Epithelial cell of esophagus (primary cell): ENCODE measurements around the gene KEL.
"Not testable (repeated sequence)": the region's sequence is repeated elsewhere in the genome, so short reads cannot be mapped to it uniquely, and the experiment has no call there.

Experiments
- DNase-seq: peaks from one replicate; pipeline ENCODE4 v3.0.0; 2010; ENCODE audit warnings: low read depth
- H3K4me3 ChIP-seq: 2 replicates; pipeline ENCODE4 v1.5.1; 2011; ENCODE audit warnings: mild to moderate bottlenecking, low read length, control low read depth
- CTCF ChIP-seq: IDR thresholded peaks from 2 replicates; pipeline ENCODE4 v1.5.1; 2011; ENCODE audit warnings: low read depth, mild to moderate bottlenecking, low read length, control low read depth, inconsistent platforms; ENCODE audit not compliant: insufficient read depth; ENCODE audit errors: missing control alignments

The KEL gene

GRCh38 chr7:143000648-143001047, 38.5 kb upstream of the KEL start:
- no peak for TF ChIP-seq CTCF
- H3K4me3 ChIP-seq: no peak overlapping the region
- no peak for DNase-seq

GRCh38 chr7:142999793-143000192, 37.6 kb upstream of the KEL start:
- no peak for DNase-seq
- TF ChIP-seq CTCF: no peak

GRCh38 chr7:142998966-142999365, 36.8 kb upstream of the KEL start:
- no peak for TF ChIP-seq CTCF
- DNase-seq: no peak
- H3K4me3 ChIP-seq: no peak overlapping the region

More at GRCh38 chr7:142999793-143000192, 37.6 kb upstream of the KEL start:
- H3K4me3 ChIP-seq: no peak overlapping the region

GRCh38 chr7:142997456-142997989, 35.4 kb upstream of the KEL start:
- H3K4me3 ChIP-seq: no peak overlapping the region
- TF ChIP-seq CTCF: no peak
- DNase-seq: no peak

- no peak for DNase-seq
- no peak overlapping the region for H3K4me3 ChIP-seq
- TF ChIP-seq CTCF: no peak
These were observed 30.3 kb upstream of the KEL start for GRCh38 chr7:142992427-142992826.

GRCh38 chr7:142984297-142984696, 22.1 kb upstream of the KEL start:
- DNase-seq: no peak
- H3K4me3 ChIP-seq: no peak overlapping the region
- no peak for TF ChIP-seq CTCF

GRCh38 chr7:142983825-142984224, 21.7 kb upstream of the KEL start:
- DNase-seq: no peak
- TF ChIP-seq CTCF: no peak
- no peak overlapping the region for H3K4me3 ChIP-seq

GRCh38 chr7:142978402-142978801, 16.2 kb upstream of the KEL start:
- H3K4me3 ChIP-seq, DNase-seq: not testable (repeated sequence)
